Immature natural killer cell (primary cell): Measurements from ENCODE around the gene S1PR2. TPM values are rescaled to one million over a fixed set of nuclear protein-coding genes. Genes with fewer than 3 reads are reported as not detected.
A peak's percentile ranks its signal among the peaks of the same experiment; 100 is the strongest.
"Not testable (repeated sequence)": the region's sequence is repeated elsewhere in the genome, so short reads cannot be mapped to it uniquely, and the experiment has no call there.

Experiments used
- DNase-seq, 3 donors: peaks; one replicate each; pipeline ENCODE4 v3.0.0; 2022; ENCODE audit warnings: mixed read lengths in 1 of 3
- H3K27ac Mint-ChIP-seq, 6 donors: one replicate each; pipeline ENCODE4 v1.8.0; 2020; ENCODE audit warnings: mixed read lengths in 6 of 6, mild to moderate bottlenecking in 5 of 6, inconsistent platforms in 4 of 6, moderate library complexity in 3 of 6
- H3K27me3 Mint-ChIP-seq, 3 donors: one replicate each; pipeline ENCODE4 v1.8.0; 2020 to 2021; ENCODE audit warnings: low read depth in 3 of 3, mild to moderate bottlenecking in 3 of 3, mixed read lengths in 3 of 3, moderate library complexity in 3 of 3, inconsistent platforms in 1 of 3
- H3K36me3 Mint-ChIP-seq, 3 donors: one replicate each; pipeline ENCODE4 v1.8.0; 2020; ENCODE audit warnings: mixed read lengths in 3 of 3, inconsistent platforms in 2 of 3, mild to moderate bottlenecking in 2 of 3
- H3K4me1 Mint-ChIP-seq, 2 donors: one replicate each; pipeline ENCODE4 v1.8.0; 2020; ENCODE audit warnings: inconsistent platforms in 2 of 2, mild to moderate bottlenecking in 2 of 2, mixed read lengths in 2 of 2, moderate library complexity in 1 of 2
- H3K4me3 Mint-ChIP-seq, 5 donors: one replicate each; pipeline ENCODE4 v1.8.0; 2020; ENCODE audit warnings: mild to moderate bottlenecking in 5 of 5, mixed read lengths in 5 of 5, inconsistent platforms in 3 of 5, moderate library complexity in 3 of 5
- H3K9me3 Mint-ChIP-seq, 6 donors: one replicate each; pipeline ENCODE4 v1.8.0; 2020; ENCODE audit warnings: mild to moderate bottlenecking in 6 of 6, mixed read lengths in 6 of 6, inconsistent platforms in 4 of 6, moderate library complexity in 3 of 6
- polyA plus RNA-seq, 3 donors: library from polyadenylated mRNA; unstranded; fragments of 300-500 nt; fragmentation: Illumina TruSeq; gene quantifications; one replicate each; pipeline ENCODE4 v1.2.3, GENCODE V29; 2021

S1PR2 gene
- polyA plus RNA-seq, 3 donors from 2014 or later: 0.79 to 2.7 (median 1.4) TPM

DNA sequence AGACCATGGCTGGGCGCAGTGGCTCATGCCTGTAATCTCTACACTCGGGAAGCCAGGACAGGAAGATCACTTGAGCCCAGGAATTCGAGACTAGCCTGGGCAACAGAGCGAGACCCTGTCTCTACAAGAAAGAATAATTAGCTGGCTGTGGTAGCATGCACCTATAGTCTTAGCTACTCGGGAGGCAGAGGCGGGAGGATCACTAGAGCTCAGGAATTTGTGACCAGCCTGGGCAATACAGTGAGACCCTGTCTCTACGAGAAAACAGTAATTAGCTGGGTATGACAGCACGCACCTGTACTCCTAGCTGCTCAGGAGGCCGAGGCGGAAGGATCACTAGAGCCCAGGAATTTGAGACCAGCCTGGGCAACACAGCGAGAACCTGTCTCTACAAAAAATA lies 43.8 kb downstream of the S1PR2 start:
- Mint-ChIP-seq H3K4me3 (no peak overlapping the region), H3K4me1 (peaks cover 31 to 40% of the 10 kb centered on the region in 2 donors), H3K27ac (peak overlapping the region in 3 of 6 donors; percentile 20 to 74 (median 71)), H3K36me3 (peaks cover 0 to 14% (median 0%) of the 10 kb centered on the region in 3 donors), H3K27me3 (peaks cover 0 to 4% (median 0%) of the 10 kb centered on the region in 3 donors), H3K9me3 (no peaks in the 10 kb centered on the region)
- DNase-seq: no peak

DNA sequence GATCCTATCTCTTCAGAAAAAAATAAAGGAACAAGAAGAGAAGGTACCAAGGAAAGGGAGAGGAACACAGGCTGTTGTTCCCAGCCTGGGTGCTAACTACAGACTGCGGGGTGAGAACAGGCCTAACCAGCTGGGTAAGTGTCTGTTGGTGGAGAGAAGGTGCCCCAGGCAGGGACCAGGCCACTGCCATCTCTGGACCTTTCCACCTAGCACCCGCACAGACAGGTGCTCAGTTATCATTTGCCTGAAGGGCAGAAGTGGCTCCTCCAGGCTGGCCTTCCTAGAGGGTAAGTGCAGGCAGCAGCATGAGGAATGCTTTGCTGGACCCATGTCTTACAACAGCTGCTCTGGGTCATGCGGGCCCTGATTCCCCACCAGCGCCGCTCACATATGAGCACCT lies 46.5 kb downstream of the S1PR2 start:
- H3K36me3 Mint-ChIP-seq: peaks cover 0 to 18% (median 5%) of the 10 kb centered on the region in 3 donors
- peaks cover 0 to 4% (median 0%) of the 10 kb centered on the region in 3 donors for H3K27me3 Mint-ChIP-seq
- H3K27ac Mint-ChIP-seq: peak overlapping the region in 4 of 6 donors; percentile 46 to 65 (median 58)

DNA sequence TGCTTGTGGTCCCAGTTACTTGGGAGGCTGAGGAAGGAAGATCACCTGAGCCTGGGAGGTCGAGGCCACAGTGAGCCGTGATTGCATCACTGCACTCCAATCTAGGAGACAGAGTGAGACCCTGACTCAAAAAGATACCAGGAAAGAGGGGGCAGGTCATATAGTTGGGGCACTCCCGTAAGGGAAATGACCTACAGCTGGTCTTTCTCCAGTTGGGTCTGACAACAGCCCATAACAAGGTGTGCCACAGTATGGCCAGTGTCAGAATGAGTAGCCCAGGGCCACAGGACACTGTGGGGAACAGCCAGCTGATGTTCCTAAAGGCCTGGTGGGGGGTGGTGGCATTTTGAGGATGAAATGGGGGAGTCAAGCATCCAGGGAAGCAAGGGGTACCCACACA lies 47.2 kb downstream of the S1PR2 start:
- H3K27me3 Mint-ChIP-seq: peaks cover 0 to 4% (median 0%) of the 10 kb centered on the region in 3 donors
- H3K4me1 Mint-ChIP-seq: peaks cover 21 to 26% of the 10 kb centered on the region in 2 donors
- no peak for DNase-seq
- H3K27ac Mint-ChIP-seq: peak overlapping the region in 5 of 6 donors; percentile 14 to 65 (median 46)
- H3K9me3 Mint-ChIP-seq: no peaks in the 10 kb centered on the region
- H3K4me3 Mint-ChIP-seq: no peak overlapping the region
- peaks cover 0 to 17% (median 5%) of the 10 kb centered on the region in 3 donors for H3K36me3 Mint-ChIP-seq

More for the DNA sequence above, 46.5 kb downstream of the S1PR2 start:
- H3K9me3 Mint-ChIP-seq: no peaks in the 10 kb centered on the region
- no peak overlapping the region for H3K4me3 Mint-ChIP-seq
- peaks cover 24 to 30% of the 10 kb centered on the region in 2 donors for H3K4me1 Mint-ChIP-seq
- DNase-seq: no peak

DNA sequence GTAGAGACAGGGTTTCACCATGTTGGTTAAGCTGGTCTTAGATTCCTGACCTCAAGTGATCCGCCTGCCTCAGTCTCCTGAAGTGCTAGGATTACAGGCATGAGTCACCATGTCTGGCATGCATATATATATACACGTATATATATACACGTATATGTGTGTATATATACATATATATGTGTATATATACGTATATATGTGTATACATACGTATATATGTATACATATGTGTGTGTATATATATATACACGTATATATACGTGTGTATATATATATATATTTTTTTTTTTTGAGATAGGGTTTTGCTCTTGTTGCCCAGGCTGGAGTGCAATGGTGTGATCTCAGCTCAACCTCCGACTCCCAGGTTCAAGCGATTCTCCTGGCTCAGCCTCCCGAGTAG lies 48.3 kb downstream of the S1PR2 start:
- Mint-ChIP-seq H3K9me3 (no peaks in the 10 kb centered on the region), H3K27me3 (peaks cover 0 to 4% (median 0%) of the 10 kb centered on the region in 3 donors), H3K4me1 (peaks cover 17 to 19% of the 10 kb centered on the region in 2 donors), H3K27ac (no peak overlapping the region), H3K36me3 (peaks cover 0 to 14% (median 5%) of the 10 kb centered on the region in 3 donors), H3K4me3 (no peak overlapping the region)
- DNase-seq: no peak

DNA sequence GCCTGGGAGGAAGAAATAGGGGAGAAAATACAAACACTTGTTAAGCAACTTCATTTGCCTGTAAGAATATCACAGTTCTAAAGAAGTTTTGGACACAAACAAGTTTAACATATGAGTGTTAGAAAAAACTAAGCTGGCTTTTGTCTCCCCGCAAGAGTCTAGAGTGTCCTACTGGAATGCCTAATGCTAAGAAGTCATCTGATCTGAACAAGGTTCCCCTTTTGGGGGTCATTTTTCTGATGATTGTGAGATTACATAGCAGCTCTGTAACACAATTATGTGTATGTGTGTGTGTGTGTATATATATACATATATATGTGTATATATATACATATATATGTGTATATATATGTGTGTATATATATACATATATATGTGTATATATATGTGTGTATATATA lies 49.1 kb downstream of the S1PR2 start:
- Mint-ChIP-seq H3K4me1 (peaks cover 12 to 16% of the 10 kb centered on the region in 2 donors), H3K27me3 (peaks cover 0 to 4% (median 0%) of the 10 kb centered on the region in 3 donors), H3K4me3 (no peak overlapping the region), H3K9me3 (no peaks in the 10 kb centered on the region), H3K36me3 (peaks cover 3 to 19% (median 8%) of the 10 kb centered on the region in 3 donors), H3K27ac (no peak overlapping the region)
- no peak for DNase-seq

DNA sequence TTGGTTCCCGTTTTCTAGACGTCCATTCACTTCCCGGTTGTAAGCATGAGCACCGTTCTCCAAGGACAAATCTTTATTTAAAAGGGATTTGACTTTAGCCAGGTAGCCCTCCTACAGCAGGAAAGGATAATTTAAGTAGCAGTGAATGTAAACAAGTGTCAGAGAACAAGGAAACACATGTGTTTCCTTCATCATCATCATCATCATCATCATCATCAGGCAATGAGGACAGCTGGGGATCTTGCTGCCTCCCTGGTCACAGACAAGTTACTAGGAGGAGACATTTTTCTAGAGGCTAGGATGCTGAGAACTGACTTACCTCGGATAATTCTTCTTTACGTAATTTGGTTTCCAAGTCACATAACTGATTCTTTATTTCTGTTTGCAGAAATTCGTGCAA lies 50.7 kb downstream of the S1PR2 start:
- Mint-ChIP-seq H3K27me3 (peaks cover 0 to under 1% (median 0%) of the 10 kb centered on the region in 3 donors), H3K27ac (no peak overlapping the region), H3K9me3 (no peaks in the 10 kb centered on the region), H3K4me1 (peaks cover 7 to 14% of the 10 kb centered on the region in 2 donors), H3K36me3 (peaks cover 7 to 31% (median 12%) of the 10 kb centered on the region in 3 donors), H3K4me3 (no peak overlapping the region)
- DNase-seq: no peak

DNA sequence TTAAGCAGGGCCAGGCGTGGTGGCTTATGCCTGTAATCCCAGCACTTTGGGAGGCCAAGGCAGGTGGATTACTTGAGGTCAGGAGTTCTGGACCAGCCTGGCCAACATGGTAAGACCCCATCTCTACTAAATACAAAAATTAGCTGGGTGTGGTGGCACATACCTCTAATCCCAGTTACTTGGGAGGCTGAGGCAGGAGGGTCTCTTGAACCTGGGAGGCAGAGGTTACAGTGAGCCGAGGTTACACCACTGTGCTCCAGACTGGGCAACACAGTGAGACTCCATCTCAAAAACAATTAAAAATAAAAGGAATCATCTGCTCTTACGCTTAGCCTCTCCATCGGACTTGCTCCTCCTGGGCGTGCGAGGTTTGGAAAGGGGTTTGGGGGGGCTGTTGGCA lies 51.1 kb downstream of the S1PR2 start:
- H3K27me3 Mint-ChIP-seq: not testable (repeated sequence)
- H3K36me3 Mint-ChIP-seq: peaks cover 12 to 35% (median 12%) of the 10 kb centered on the region in 3 donors
- H3K4me1 Mint-ChIP-seq: peaks cover 7 to 14% of the 10 kb centered on the region in 2 donors

DNA sequence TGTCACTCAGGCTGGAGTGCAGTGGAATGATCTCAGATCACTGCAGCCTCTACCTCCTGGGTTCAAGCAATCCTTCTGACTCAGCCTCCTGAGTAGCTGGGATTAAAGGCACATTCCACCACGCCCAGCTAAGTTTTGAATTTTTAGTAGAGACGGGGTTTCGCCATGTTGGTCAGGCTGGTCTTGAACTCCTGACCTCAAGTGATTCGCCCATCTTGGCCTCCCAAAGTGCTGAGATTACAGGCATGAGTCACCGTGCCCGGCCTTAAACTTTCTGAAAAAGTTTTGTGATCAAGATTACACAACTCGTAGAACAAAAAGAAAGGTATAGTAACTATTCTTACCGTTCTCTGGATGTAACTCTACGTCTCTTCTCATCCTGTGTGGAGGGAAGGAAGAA lies 57.6 kb downstream of the S1PR2 start:
- Mint-ChIP-seq H3K27me3 (peaks cover 0 to 2% (median 0%) of the 10 kb centered on the region in 3 donors), H3K4me3 (no peak overlapping the region), H3K9me3 (no peaks in the 10 kb centered on the region), H3K4me1 (peaks cover 0 to 8% of the 10 kb centered on the region in 2 donors), H3K27ac (peak overlapping the region in 1 of 6 donors; percentile 56), H3K36me3 (peaks cover 19 to 42% (median 25%) of the 10 kb centered on the region in 3 donors)
- no peak for DNase-seq

More for the DNA sequence above, 51.1 kb downstream of the S1PR2 start:
- not testable (repeated sequence) for H3K9me3 Mint-ChIP-seq, H3K27ac Mint-ChIP-seq, DNase-seq, H3K4me3 Mint-ChIP-seq

Other genes starting within 250 kb of the S1PR2 start
- gene COL5A3, start 220.8 kb downstream of the S1PR2 start, polyA plus RNA-seq: not detected
- not detected for gene RDH8, start 217.8 kb downstream of the S1PR2 start, polyA plus RNA-seq
- gene SHFL, start 145.0 kb downstream of the S1PR2 start, polyA plus RNA-seq: 10 to 100 TPM; 39.4 to 78.4 (median 44.2) TPM
- 1 to 10 TPM in 2 of 3 donors, under 1 TPM in 1; 0.53 to 1.9 (median 1.2) TPM for gene ANGPTL6, start 128.7 kb downstream of the S1PR2 start, polyA plus RNA-seq
- gene PPAN, start 125.0 kb downstream of the S1PR2 start, polyA plus RNA-seq: 10 to 100 TPM; 12.1 to 44.8 (median 18.4) TPM
- gene P2RY11, start 119.6 kb downstream of the S1PR2 start, polyA plus RNA-seq: 10 to 100 TPM in 1 of 3 donors, 1 to 10 TPM in 2; 2.6 to 26.7 (median 6.9) TPM
- 100 to 1,000 TPM; 334 to 509 (median 485) TPM for gene EIF3G, start 111.4 kb downstream of the S1PR2 start, polyA plus RNA-seq
- gene DNMT1, start 36.4 kb downstream of the S1PR2 start, polyA plus RNA-seq: 100 to 1,000 TPM in 1 of 3 donors, 10 to 100 TPM in 2; 21.8 to 162 (median 43.3) TPM
- gene MRPL4, start 20.9 kb upstream of the S1PR2 start, polyA plus RNA-seq: 10 to 100 TPM; 24.3 to 42.6 (median 27.1) TPM
- 10 to 100 TPM in 2 of 3 donors, 1 to 10 TPM in 1; 9.9 to 18.4 (median 18.0) TPM for gene ICAM1, start 39.8 kb upstream of the S1PR2 start, polyA plus RNA-seq
- 1 to 10 TPM in 1 of 3 donors, under 1 TPM in 1, not detected in 1; 0.63 to 1.1 TPM for gene ICAM4, start 55.6 kb upstream of the S1PR2 start, polyA plus RNA-seq
- not detected for gene ICAM5, start 58.6 kb upstream of the S1PR2 start, polyA plus RNA-seq
- gene ZGLP1, start 78.5 kb upstream of the S1PR2 start, polyA plus RNA-seq: 1 to 10 TPM in 1 of 3 donors, under 1 TPM in 1, not detected in 1; 0.48 to 1.9 TPM
- gene FDX2, start 84.7 kb upstream of the S1PR2 start, polyA plus RNA-seq: 10 to 100 TPM; 12.5 to 17.8 (median 16.6) TPM
- gene RAVER1, start 102.2 kb upstream of the S1PR2 start, polyA plus RNA-seq: 10 to 100 TPM in 1 of 3 donors, 1 to 10 TPM in 2; 8.7 to 31.5 (median 9.7) TPM
- 100 to 1,000 TPM; 263 to 292 (median 280) TPM for gene ICAM3, start 108.3 kb upstream of the S1PR2 start, polyA plus RNA-seq
- gene TYK2, start 149.2 kb upstream of the S1PR2 start, polyA plus RNA-seq: 100 to 1,000 TPM in 1 of 3 donors, 10 to 100 TPM in 2; 33.6 to 105 (median 40.6) TPM
- gene CDC37, start 172.2 kb upstream of the S1PR2 start, polyA plus RNA-seq: 100 to 1,000 TPM in 1 of 3 donors, 10 to 100 TPM in 2; 46.5 to 100 (median 62.7) TPM
- 10 to 100 TPM; 10.4 to 22.6 (median 11.1) TPM for gene PDE4A, start 189.2 kb upstream of the S1PR2 start, polyA plus RNA-seq